NCI-H2029 (cell line): ENCODE results near the gene VTA1.
"Not testable (repeated sequence)": the region's sequence is repeated elsewhere in the genome, so short reads cannot be mapped to it uniquely, and the experiment has no call there.

Source experiments
- DNase-seq: peaks from one replicate; lab custom pipeline; 2025; lab: John Stamatoyannopoulos, UW

Gene VTA1

DNA sequence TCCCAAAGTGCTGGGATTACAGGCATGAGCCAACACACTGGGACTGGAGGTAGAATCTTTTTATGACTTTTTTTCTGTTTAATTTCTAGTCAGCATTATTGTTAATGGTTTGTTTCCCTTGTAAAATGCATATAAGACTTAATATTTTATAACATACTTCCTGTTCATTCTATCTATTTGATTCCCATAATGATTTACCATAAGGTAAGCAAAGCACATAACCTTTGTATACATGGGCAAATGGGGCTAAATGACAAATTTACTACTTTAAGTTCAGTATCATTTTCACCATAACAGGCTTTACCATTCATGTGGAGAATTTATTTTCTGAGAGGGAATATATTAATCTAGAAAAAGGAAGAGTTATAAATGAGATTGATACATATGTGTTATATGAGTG, 24.3 kb downstream of the VTA1 start:
- DNase-seq: no peak

DNA sequence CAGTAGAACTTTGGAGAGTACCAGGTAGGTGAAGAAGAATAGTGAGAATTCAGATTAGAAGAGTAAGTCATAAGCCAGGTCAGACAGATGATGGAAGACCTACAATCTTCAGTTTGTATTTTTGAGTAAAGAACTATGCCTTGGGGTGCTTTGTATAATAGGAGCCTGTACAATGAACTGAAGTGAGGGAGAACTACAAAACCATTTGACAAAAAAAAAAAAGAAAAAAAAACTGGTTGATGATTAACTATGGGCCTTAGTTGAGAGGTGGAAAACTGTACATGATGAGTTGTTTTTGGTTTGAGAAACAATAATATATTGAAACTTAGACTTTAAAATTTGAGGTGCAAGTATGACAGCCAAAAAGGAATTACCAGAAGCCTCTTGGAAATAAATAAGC, 25.7 kb downstream of the VTA1 start:
- no peak for DNase-seq

DNA sequence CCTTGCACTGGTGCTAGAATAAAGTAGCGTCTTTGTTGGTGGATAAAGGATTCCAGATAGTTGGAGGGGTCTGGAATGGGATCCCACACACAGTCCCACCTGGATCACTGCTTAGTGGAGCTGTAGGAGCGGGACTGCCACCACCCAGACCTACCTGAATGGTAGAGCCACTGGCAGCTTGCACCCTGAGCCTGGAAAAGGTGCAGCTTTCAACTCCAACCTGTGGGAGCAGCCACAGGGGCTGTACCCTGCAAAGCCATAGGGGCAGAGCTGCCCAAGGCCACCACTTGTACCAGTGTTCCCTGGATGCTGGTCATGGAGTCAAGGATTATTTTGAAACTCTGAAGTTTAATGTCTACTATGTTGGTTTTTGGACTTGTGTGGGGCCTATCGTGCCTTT, 26.9 kb downstream of the VTA1 start:
- DNase-seq: no peak

DNA sequence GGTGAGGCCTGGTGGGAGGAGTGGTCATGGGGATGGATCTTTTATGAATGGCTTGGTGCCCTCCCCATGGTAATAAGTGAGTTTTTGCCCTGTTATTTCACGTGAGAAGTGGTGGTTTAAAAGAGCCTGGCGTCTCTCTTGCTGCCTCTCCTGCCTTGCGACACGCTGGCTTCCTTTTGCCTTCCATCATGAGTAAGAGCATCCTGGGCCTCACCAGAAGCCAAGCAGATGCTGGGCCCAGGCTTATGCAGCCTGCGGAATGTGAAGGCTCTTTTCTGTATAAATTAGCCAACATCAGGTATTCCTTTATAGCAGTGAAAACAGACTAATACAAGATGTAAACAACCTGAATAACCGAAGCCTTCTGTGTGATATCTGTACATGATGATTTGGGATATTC, 27.6 kb downstream of the VTA1 start:
- no peak for DNase-seq

DNA sequence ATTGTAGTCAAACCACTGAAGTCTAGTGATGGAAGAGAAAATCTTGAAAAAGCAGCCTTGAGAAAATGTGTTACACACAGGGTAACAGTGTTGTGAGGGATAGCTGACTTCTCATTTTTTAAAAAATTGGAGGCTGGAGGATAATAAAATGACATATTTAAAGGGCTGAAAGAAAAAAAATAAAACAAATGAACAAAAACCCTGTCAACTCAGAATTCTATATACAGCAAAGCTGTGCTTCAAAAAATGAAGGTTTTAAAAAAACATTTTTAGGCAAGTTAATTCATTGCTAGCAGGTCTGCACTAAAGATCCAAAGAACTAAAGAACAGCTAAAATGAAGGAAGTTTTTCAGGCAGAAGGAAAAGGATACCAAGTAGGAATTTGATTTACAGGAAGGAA, 31.1 kb downstream of the VTA1 start:
- no peak for DNase-seq

DNA sequence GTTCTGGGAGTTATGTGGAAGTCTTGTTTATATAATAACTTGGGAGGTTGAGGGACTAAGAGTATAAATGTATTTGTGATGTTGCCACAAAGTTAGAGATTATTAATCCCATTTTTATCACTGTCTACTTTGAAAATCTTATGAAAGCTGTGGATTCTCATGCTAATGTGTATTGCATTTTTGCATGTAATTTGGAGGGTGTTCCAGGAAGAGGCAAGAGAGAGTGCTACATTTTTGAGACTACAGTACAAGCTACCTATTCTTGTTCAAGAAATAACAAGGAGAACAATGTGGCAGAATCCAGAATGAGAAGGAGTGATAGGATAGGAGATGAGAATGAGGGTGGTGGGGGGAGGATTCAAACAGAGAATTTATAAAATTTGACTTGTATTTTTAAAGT, 34.9 kb downstream of the VTA1 start:
- no peak for DNase-seq

DNA sequence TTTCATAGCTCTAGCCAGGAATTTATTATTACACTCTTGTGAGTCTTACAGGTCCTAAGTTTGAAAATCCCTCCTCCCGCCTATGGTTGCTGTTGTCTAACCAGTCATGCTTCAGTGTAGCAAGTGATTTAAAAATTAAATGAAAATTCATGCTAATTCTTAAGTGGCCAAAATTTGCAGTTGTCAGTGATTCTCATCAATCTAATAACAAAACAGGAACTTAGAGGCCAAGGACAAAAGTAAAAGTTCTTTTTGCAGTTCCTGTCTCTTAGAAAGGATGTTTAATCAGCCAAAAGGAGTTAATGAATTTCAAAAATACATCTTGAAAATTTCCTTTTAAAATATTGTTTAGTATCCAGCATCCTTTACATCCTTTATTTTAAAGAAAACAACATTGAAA, 36.3 kb downstream of the VTA1 start:
- DNase-seq: no peak

DNA sequence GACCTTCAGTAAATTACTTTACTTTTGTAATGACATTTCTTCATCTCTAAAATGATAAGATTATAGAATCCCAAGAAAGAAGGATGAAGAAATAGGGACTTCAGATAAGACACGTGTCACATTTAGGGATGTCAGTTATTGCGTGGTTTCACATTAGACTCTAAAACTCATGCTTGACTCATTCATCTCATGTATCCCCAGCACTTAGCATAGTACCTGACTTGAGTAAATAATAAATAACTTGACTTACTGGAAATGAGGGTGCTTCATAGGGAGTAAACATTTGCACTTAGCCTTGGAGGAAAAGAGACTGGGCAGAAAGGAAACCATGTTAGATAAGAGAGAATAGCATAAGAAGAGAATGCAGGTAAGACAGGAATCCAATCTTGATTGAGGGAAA, 37.2 kb downstream of the VTA1 start:
- DNase-seq: no peak

DNA sequence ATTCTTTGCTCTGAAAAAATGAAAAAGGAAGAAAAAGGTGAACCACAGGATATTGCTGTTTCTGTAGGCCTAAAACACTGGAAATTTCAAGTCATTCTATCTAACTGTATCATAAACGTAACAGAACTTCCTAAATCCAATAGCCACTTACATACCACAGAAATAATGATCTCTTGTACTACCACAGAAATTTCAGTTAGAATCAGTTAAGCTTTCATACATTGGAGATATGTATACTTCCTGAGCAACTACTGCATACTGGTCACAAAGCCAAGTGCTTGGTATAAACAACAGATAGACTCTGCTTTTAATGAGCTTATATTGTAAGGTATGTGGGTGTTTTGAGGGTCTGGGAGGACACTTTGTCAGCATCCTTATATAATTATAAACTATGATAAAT, 38.6 kb downstream of the VTA1 start:
- no peak for DNase-seq

DNA sequence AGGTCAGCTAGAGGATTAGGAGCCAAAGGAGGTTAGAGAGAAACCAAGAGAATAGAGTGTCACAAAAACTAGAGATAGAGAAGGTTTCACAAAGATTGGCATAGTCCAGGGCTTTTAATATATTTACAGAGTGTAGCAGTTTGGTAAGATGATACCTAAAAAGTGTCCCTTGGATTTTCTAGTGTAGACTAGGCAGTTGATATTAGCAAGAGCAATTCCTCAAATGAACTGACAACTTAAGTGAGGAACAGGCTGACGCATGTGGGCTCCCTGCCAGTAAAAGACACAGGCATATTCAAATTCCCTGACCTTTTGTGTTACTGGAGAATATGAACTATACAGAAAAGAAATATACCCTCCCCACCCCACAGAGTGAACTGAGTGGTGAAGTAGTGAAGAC, 40.1 kb downstream of the VTA1 start:
- DNase-seq: peak; percentile 52

DNA sequence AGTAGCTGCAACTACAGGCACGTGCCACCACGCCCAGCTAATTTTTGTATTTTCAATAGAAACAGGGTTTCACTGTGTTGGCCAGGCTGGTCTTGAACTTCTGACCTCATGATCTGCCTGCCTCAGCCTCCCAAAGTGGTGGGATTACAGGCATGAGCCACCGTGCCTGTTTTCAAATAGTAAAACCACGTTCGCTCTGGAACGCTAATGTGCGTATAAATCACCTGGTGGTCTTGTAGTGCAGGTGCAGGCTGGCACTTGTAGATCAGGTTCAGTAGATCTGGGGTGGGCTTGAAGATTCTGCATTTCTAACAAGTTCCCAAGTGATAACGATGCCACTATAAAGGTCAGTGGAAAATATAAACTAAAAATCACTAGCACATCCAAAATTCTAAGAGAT, 41.3 kb downstream of the VTA1 start:
- DNase-seq: not testable (repeated sequence)

DNA sequence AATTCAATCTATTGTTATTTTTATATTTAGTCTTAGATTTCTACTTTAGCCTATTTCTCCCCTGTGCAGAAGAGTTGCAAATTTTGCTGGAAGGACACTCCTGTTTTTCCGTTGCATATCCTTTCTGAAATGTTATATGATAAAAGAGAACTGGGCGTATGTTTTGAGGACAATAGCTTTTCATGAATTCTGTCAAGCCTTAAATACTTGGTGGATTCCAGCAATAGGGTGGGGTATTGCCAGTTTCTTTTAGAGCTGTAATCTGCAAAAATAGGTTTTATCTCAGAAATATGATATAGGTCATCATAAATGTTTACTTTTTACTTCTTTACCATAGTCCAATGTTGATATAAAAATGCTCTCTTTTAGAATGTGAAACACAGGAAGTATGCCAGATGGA, 42.0 kb downstream of the VTA1 start:
- no peak for DNase-seq

DNA sequence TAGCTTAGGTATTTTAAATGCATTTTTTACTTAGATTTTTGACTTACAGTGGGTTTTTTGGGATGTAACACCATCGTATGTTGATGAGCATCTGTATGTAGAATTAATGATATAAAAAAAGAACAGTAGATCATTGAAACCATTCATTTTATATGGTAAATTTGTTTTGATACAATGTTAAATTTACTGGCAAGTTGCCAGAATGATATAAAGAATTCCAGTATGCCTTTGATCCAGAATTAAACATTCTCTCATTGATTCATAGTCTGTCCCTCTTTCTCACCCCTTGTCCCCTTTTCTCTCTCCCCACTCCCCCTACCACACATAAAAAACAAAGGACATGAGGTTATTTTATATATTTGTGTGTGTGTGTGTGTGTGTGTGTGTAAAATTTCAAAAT, 45.3 kb downstream of the VTA1 start:
- no peak for DNase-seq

DNA sequence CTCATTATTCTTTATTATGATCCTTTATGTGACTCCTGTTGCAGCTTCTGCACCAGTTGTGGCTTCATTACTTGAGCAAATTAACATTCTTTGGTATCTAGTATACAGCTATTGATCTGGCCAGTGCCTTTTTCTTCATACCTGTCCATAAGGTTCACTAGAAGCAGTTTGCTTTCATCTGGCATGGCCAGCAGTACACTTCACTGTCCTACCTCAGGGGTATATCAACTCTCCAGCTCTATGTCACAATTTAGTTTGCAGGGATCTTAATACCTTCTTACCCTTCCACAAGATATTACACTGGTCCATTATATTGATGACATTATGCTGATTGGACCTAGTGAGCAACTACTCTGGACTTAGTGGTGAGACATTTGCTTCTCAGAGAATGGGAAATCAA, 46.6 kb downstream of the VTA1 start:
- DNase-seq: no peak

DNA sequence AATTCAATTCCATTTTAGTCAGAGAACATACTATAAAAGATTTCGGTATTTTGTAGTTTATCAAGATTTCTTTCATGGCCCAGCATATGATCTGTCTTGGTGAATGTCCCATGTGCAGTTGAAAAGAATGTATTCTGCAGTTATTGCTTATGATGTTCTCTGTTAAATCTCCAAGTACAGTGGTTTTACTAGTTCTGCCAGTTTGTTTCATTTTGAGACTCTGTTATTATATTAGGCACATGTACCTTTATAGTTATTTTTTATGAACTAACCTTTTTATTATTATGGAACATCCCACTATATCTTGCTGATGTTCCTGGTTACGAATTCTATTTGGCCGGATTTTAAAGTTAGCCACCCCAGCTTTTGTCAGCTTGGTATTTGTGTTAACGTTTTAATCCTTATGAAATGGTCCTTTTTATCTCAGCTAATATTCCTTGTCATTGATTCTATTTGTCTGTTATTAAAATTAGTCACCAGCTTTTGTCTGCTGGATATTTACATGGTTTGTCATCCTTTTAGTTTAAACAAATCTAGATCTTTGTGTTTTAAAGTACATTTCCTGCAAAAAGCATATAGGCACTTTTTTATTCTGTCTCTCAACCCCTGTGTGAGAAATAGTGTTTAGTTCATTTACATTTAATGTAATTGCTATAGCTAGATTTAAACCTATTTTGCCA, 48.9 kb downstream of the VTA1 start:
- no peak for DNase-seq

DNA sequence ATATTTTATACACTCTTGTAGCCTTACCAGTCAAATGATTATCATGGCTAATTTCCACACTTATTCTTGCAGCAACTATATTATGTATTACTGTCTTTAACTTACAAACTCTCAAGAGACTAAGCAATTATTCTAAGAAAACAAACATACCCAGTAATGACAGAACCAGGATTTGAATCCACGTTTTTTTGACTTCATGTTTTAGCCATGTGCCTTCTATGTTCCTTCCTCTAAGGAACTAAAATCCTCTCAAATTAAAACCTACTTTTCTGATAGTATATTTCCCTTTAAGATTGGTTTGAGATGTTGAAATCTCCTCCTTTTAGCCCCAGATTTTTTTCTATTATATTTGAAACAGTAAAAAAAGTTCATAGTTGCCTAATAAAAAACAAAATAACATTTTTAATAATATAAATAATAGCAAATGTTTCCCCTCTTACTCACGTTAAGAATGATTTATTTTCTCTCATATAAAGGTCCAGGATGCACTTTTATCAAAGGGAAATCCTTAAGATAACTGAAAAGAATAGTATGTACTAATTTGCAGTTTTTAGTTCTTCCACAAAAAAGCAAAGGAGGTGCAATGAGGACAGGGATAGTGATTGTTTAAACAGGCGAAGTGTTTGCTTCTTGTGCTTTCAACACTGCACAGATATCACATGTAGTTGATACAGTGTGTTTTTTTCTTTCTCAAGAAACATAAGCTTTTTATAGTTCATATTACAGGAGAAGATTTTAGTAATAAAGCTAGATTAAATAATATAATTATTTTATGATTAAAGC, 54.0 kb downstream of the VTA1 start:
- no peak for DNase-seq

DNA sequence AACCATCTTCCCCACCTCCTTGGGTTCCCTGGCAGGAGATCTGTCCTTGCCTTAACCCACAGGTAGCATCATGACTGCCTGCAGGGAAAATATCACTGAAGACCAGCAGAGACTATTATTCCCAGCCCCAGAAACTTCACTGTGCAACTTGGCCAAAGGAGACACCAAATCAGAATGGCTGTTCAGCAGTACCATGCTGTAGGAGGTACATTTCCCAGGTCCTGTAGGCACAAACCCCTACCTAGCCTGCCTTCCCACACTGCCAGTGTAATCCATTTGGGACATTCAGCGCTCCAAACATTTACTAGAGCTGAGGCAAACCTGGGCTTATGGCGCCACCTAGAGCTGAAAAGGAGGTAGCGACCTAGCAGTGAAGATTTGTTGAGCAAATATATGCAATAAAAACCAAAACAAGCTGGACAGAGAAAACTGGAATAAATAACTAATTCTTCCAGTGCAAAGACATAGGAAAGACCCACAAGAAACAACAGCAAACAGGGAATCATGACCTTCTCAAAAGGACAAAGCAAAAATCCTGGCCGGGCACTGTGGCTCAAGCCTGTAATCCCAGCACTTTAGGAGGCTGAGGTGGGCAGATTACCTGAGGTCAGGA, 60.3 kb downstream of the VTA1 start:
- DNase-seq: peak; percentile 23

DNA sequence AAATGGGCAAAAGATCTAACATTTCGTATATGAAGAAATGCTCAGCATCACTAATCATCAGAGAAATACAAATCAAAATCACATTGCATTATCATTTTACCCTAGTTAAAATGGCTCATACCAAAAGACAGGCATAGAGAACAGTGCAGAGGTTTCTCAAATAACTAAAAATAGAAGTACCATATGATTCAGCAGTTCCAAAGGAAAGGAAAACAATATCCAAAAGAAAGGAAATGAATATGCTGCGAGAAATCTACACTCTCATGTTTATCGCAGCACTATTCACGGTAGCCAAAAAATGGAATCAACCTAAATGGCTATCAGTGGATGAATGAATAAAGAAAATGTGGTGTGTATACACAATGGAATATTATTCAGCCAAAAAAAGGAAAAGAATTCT, 63.5 kb downstream of the VTA1 start:
- DNase-seq: no peak

DNA sequence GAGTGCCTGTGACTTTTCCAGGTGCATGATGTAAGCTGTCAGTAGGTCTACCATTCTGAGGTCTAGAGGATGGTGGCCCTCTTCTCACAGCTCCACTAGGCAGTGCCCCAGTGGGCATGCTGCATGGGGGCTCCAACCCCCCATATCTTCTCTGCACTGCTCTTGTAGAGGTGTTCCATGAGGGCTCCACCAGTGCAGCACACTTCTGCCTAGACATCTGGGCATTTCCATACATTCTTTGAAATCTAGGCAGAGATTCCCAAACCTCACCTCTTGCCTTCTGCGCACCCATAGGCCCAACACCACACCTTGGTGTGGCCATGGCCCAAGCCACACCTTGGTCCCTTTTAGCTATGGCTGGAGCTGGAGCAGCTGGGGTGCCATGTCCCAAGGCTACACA, 66.3 kb downstream of the VTA1 start:
- DNase-seq: no peak

DNA sequence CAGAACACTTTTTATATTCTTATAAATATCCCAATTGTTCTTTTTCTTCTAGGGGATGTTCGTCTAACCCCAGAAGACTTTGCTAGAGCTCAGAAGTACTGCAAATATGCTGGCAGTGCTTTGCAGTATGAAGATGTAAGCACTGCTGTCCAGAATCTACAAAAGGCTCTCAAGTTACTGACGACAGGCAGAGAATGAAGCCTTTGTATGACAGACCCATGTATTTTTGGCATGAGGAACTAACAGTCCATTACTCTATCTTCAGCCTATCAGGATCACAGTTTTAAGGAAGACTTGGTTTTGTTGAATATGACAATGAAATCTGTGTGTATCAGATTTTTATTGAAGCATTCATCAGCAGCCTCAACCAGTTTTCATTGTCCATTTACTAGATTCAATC, 71.4 kb downstream of the VTA1 start:
- no peak for DNase-seq

DNA sequence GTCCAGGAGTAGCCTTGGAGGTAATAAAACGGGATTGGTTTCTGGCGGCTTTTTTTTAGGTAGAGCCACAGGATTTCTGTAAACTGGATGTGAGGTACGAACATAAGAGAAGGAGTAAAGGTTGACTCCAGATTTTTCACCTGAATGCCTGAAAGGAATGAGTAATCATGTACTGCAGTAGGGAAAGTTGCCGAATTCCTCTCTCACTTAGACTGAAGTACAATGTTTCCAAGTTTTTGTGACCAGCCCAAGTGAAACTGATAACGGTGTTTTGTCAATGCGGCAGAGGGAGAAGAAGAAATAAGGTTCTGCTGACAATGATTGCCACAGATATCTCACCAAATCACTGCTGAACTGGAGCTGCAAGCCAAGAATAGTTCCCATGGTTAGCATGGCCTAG, 75.0 kb downstream of the VTA1 start:
- DNase-seq: no peak

DNA sequence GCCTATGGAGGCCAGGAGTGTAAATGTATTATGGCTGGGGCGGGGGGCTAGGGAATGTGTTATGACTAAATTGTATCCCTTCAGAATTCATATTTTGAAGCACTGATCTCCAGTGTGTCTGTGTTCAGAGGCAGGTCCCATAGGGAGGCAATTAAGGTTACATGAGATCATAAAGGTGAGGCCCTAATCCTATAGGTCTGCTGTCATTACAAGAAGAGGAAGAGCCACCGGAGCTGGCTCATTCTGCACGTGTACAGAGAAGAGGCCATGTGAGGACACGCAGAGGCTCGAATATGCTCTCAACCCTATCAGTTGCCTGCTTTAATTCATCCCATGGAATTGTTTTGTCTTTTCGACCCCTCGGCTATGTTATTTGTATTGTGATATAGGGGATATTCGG, 76.9 kb downstream of the VTA1 start:
- no peak for DNase-seq

DNA sequence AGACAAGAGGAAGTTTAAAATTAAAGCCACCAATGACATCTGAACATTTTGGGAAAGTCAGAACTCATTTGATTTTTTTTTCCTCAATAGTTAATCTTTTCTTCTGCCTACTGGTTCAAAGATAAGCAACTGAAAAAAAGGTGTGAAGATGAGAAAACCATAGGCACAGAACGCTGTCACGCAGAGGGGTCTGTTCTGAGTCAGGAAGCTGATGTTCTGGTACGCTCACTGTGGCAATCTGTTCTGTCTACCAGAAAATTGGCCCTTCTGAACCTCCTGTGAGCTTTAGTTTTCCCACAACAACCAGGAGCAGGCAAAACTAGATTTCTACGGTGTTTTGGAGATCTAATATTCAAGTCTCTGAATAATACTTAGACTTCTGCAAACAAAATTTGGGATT, 78.1 kb downstream of the VTA1 start:
- no peak for DNase-seq

DNA sequence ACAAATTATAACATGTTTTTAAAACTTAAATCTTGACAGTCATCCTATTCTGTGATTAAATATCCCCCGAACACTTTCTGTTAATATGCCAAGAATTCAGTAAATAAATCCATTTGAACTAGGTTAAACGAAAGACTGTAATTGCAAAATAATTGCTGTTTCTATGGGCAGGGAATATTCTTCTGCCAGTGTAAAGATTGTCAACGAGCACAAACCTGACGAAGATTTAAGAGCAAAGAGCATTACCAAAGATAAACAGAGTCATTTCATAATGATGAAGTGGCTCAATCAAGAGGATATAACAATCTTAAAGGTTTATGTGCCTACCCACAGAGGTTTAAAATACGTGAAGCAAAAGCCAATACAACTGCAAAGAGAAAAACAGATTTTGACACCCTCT, 78.5 kb downstream of the VTA1 start:
- DNase-seq: no peak
